ENCODE measurements around the gene ACTL8. TPM values are rescaled to one million over a fixed set of nuclear protein-coding genes. Genes with fewer than 3 reads are reported as not detected.

Gene ACTL8
- total RNA-seq, 1 experiment from 2014 or later, result not detected

GRCh38 chr1:17865912-17866739 lies 111.0 kb downstream of the ACTL8 start:
- Histone ChIP-seq H3K27me3 (ENCODE audit: control insufficient read depth, insufficient read depth, low read length) (no peaks in the 10 kb centered on the region), H3K9me3 (ENCODE audit: control insufficient read depth, insufficient read depth, low read depth, low read length) (no peaks in the 10 kb centered on the region), H3K36me3 (ENCODE audit: control insufficient read depth, insufficient read depth, low read length) (no peaks in the 10 kb centered on the region), H3K4me3 (ENCODE audit: low read depth in 2 of 2, low read length in 2 of 2) (no peak overlapping the region), H3K27ac (ENCODE audit: low read length) (no peak overlapping the region), H3K4me1 (ENCODE audit: control insufficient read depth, insufficient read depth, low read length) (no peaks in the 10 kb centered on the region)
- ChIA-PET CTCF (no interaction called here), POLR2A (no interaction called here)
- TF ChIP-seq POLR2AphosphoS5 (IDR thresholded peaks at IDR 0.05; ENCODE audit: low read depth, low read length), result no peak
- TF ChIP-seq SIN3A (IDR thresholded peaks at IDR 0.05; ENCODE audit: borderline replicate concordance, insufficient read depth, low read depth, low read length), result no peak
- TF ChIP-seq CTCF (IDR thresholded peaks at IDR 0.05), result no peak
- intact Hi-C loops (cut with micrococcal nuclease; ENCODE audit: unreplicated experiment) (no loop called here), in situ Hi-C loops (cut with HindIII; ENCODE audit: low pct_unique_long_range_greater_than_20kb, low sequenced_read_pairs) (no loop called here)
- BruUV-seq (replicated peaks), result no TSS peak
- DNase-seq (ENCODE audit: low read depth, low spot score) (no peak), ATAC-seq (no peak)

GRCh38 chr1:17866740-17867029 lies 111.6 kb downstream of the ACTL8 start:
- Histone ChIP-seq H3K36me3 (ENCODE audit: control insufficient read depth, insufficient read depth, low read length) (no peaks in the 10 kb centered on the region), H3K27me3 (ENCODE audit: control insufficient read depth, insufficient read depth, low read length) (no peaks in the 10 kb centered on the region), H3K4me3 (ENCODE audit: low read depth in 2 of 2, low read length in 2 of 2) (no peak overlapping the region), H3K27ac (ENCODE audit: low read length) (no peak overlapping the region), H3K9me3 (ENCODE audit: control insufficient read depth, insufficient read depth, low read depth, low read length) (no peaks in the 10 kb centered on the region), H3K4me1 (ENCODE audit: control insufficient read depth, insufficient read depth, low read length) (no peaks in the 10 kb centered on the region)
- no peak for ATAC-seq
- in situ Hi-C loops (cut with HindIII; ENCODE audit: low pct_unique_long_range_greater_than_20kb, low sequenced_read_pairs) (no loop called here), intact Hi-C loops (cut with micrococcal nuclease; ENCODE audit: unreplicated experiment) (no loop called here)
- no TSS peak for BruUV-seq (replicated peaks)
- no peak for DNase-seq (ENCODE audit: low read depth, low spot score)
- no peak for TF ChIP-seq SIN3A (IDR thresholded peaks at IDR 0.05; ENCODE audit: borderline replicate concordance, insufficient read depth, low read depth, low read length)
- no peak for TF ChIP-seq POLR2AphosphoS5 (IDR thresholded peaks at IDR 0.05; ENCODE audit: low read depth, low read length)
- TF ChIP-seq CTCF (IDR thresholded peaks at IDR 0.05), result no peak
- TF ChIP-seq TCF7L2 (IDR thresholded peaks at IDR 0.05; ENCODE audit: low read depth, low read length), result no peak
- TF ChIP-seq REST (IDR thresholded peaks at IDR 0.05; ENCODE audit: insufficient read depth in 1 of 2, low read depth in 2 of 2, low read length in 1 of 2), result no peak
- POLR2A ChIA-PET, result no interaction called here
- CTCF ChIA-PET, result no interaction called here

Measured in Panc1 (cell line).